Trophoblast cell (in vitro differentiated cells and primary cell): ENCODE measurements around the gene TFB1M.

Source experiments
- DNase-seq, 2 donors: peaks; one replicate each; pipeline ENCODE4 v3.0.0-alpha.2; 2016
- H2AFZ ChIP-seq: 2 replicates; pipeline ENCODE4 v1.6.1; 2013; ENCODE audit warnings: low read length, moderate library complexity, mild to moderate bottlenecking; ENCODE audit not compliant: insufficient read depth, poor library complexity
- H2AK5ac ChIP-seq: 2 replicates; pipeline ENCODE4 v1.6.1; 2013; ENCODE audit warnings: mild to moderate bottlenecking, low read length
- H2BK120ac ChIP-seq: 2 replicates; pipeline ENCODE4 v1.6.1; 2013; ENCODE audit warnings: low read length, mild to moderate bottlenecking, moderate library complexity; ENCODE audit not compliant: insufficient read depth, poor library complexity
- H2BK12ac ChIP-seq: 2 replicates; pipeline ENCODE4 v1.6.1; 2013; ENCODE audit warnings: mild to moderate bottlenecking, low read length, moderate library complexity
- H2BK5ac ChIP-seq: 2 replicates; pipeline ENCODE4 v1.6.1; 2013; ENCODE audit warnings: low read length, low read depth, moderate library complexity, mild to moderate bottlenecking; ENCODE audit not compliant: poor library complexity
- H3K14ac ChIP-seq: 2 replicates; pipeline ENCODE4 v1.6.1; 2013; ENCODE audit warnings: mild to moderate bottlenecking, low read length
- H3K18ac ChIP-seq: 2 replicates; pipeline ENCODE4 v1.6.1; 2013; ENCODE audit warnings: mild to moderate bottlenecking, low read length
- H3K23ac ChIP-seq: 2 replicates; pipeline ENCODE4 v1.6.1; 2013; ENCODE audit warnings: low read length
- H3K27ac ChIP-seq: 2 replicates; pipeline ENCODE4 v1.5.1; 2013; ENCODE audit warnings: low read depth, mild to moderate bottlenecking, inconsistent platforms, low read length, moderate library complexity
- H3K27me3 ChIP-seq: 2 replicates; pipeline ENCODE4 v1.6.1; 2013; ENCODE audit warnings: inconsistent platforms, mild to moderate bottlenecking, low read length, moderate library complexity; ENCODE audit not compliant: insufficient read depth
- H3K36me3 ChIP-seq, 2 experiments: 1 replicate in 1 of 2; 2 replicates in 1 of 2; pipeline ENCODE4 v1.6.1; 2013; ENCODE audit warnings: low read length in 2 of 2, mild to moderate bottlenecking in 2 of 2, moderate library complexity in 1 of 2; ENCODE audit not compliant: insufficient read depth in 2 of 2, control insufficient read depth in 1 of 2
- H3K4ac ChIP-seq: 2 replicates; pipeline ENCODE4 v1.6.1; 2013; ENCODE audit warnings: low read depth, mild to moderate bottlenecking, low read length, moderate library complexity
- H3K4me1 ChIP-seq, 2 experiments: 1 replicate in 1 of 2; 2 replicates in 1 of 2; pipeline ENCODE4 v1.6.1; 2013; ENCODE audit warnings: low read length in 2 of 2, mild to moderate bottlenecking in 2 of 2, moderate library complexity in 1 of 2; ENCODE audit not compliant: insufficient read depth in 2 of 2, control insufficient read depth in 1 of 2
- H3K4me2 ChIP-seq: 2 replicates; pipeline ENCODE4 v1.6.1; 2013; ENCODE audit warnings: inconsistent platforms, mild to moderate bottlenecking, low read length, moderate library complexity
- H3K4me3 ChIP-seq: 2 replicates; pipeline ENCODE4 v1.5.1; 2013; ENCODE audit warnings: mild to moderate bottlenecking, low read depth, low read length, inconsistent platforms
- H3K79me1 ChIP-seq: one replicate; pipeline ENCODE4 v1.6.1; 2013; ENCODE audit warnings: low read length
- H3K79me2 ChIP-seq: 2 replicates; pipeline ENCODE4 v1.6.1; 2013; ENCODE audit warnings: low read length, mild to moderate bottlenecking; ENCODE audit not compliant: control insufficient read depth, insufficient read depth, poor library complexity
- H3K9ac ChIP-seq: 2 replicates; pipeline ENCODE4 v1.6.1; 2013; ENCODE audit warnings: mild to moderate bottlenecking, low read length
- H3K9me3 ChIP-seq: 2 replicates; pipeline ENCODE4 v1.6.1; 2013; ENCODE audit warnings: low read depth, mild to moderate bottlenecking, control low read depth, inconsistent platforms, low read length; ENCODE audit not compliant: insufficient read depth
- H4K12ac ChIP-seq: 2 replicates; pipeline ENCODE4 v1.6.1; 2013; ENCODE audit warnings: low read depth, mild to moderate bottlenecking, low read length, moderate library complexity
- H4K8ac ChIP-seq: 2 replicates; pipeline ENCODE4 v1.6.1; 2013; ENCODE audit warnings: low read depth, mild to moderate bottlenecking, low read length, moderate library complexity
- H4K91ac ChIP-seq: one replicate; pipeline ENCODE4 v1.6.1; 2013; ENCODE audit warnings: low read depth, mild to moderate bottlenecking, low read length, moderate library complexity
- WGBS: extraction: QIAGEN DNeasy Blood & Tissue Kit; methylation state at CpG from one replicate; pipeline ENCODE4 v1.1.7; 2013; ENCODE audit warnings: missing lambda C conversion rate; ENCODE audit not compliant: insufficient read length, insufficient coverage; ENCODE audit errors: extremely low coverage; 5-methylcytosine and 5-hydroxymethylcytosine counted together

Gene TFB1M

GRCh38 chr6:155311086-155311485 lies 3.2 kb downstream of the TFB1M start:
- WGBS: no CpG with 5 or more reads among the region's 6 CpGs

DNA sequence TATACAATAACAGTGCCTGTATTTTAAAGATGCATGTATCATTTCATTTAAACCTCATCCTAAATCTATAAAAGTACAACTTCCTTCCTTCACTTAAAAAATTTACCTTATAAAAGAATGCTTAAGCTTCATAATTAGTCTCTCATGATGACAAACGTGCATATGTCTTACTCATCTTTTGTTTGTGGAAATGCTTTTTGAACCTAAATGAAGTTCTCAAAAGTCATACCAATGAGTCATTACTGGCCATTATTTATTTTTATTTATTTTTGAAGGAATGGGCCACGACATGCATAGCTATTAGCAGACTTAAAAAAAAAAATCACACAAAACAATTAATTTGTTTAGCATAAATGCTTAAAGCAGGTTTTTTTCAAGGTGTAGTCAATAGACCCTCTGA lies 3.7 kb downstream of the TFB1M start:
- no peak overlapping the region for H3K9ac ChIP-seq
- H4K91ac ChIP-seq: no peak overlapping the region
- no peak for DNase-seq
- no peaks in the 10 kb centered on the region for H3K27me3 ChIP-seq
- no peak overlapping the region for H4K12ac ChIP-seq
- WGBS: no CpG with 5 or more reads among the region's 2 CpGs
- H2AFZ ChIP-seq: no peak overlapping the region
- H3K79me2 ChIP-seq: peaks cover 4% of the 10 kb centered on the region
- no peak overlapping the region for H3K14ac ChIP-seq
- peaks cover 3% of the 10 kb centered on the region for H3K79me1 ChIP-seq
- H2AK5ac ChIP-seq: no peak overlapping the region
- no peak overlapping the region for H3K4ac ChIP-seq
- no peak overlapping the region for H2BK12ac ChIP-seq
- H3K4me2 ChIP-seq: no peak overlapping the region
- no peaks in the 10 kb centered on the region for H3K4me1 ChIP-seq
- H3K9me3 ChIP-seq: no peaks in the 10 kb centered on the region
- H3K27ac ChIP-seq: no peak overlapping the region
- no peak overlapping the region for H2BK120ac ChIP-seq
- no peak overlapping the region for H3K23ac ChIP-seq
- H3K4me3 ChIP-seq: no peak overlapping the region
- H3K36me3 ChIP-seq: peaks cover 0 to 4% of the 10 kb centered on the region in 2 experiments
- H4K8ac ChIP-seq: no peak overlapping the region
- no peak overlapping the region for H2BK5ac ChIP-seq
- no peak overlapping the region for H3K18ac ChIP-seq

More at GRCh38 chr6:155311086-155311485, 3.2 kb downstream of the TFB1M start:
- Histone ChIP-seq H3K9me3 (no peaks in the 10 kb centered on the region), H3K27ac (no peak overlapping the region), H4K12ac (no peak overlapping the region), H2BK12ac (no peak overlapping the region), H3K18ac (no peak overlapping the region), H3K27me3 (no peaks in the 10 kb centered on the region), H3K4me3 (no peak overlapping the region), H4K8ac (no peak overlapping the region), H2BK120ac (no peak overlapping the region), H4K91ac (no peak overlapping the region), H3K14ac (no peak overlapping the region), H3K79me2 (peaks cover 4% of the 10 kb centered on the region), H2AK5ac (no peak overlapping the region), H3K4ac (no peak overlapping the region), H2BK5ac (no peak overlapping the region), H3K4me2 (no peak overlapping the region), H3K23ac (no peak overlapping the region), H3K9ac (no peak overlapping the region), H3K36me3 (peaks cover 0 to 4% of the 10 kb centered on the region in 2 experiments), H3K4me1 (no peaks in the 10 kb centered on the region), H3K79me1 (peaks cover 3% of the 10 kb centered on the region), H2AFZ (no peak overlapping the region)
- no peak for DNase-seq

- Histone ChIP-seq H3K4ac (no peak overlapping the region), H3K27ac (no peak overlapping the region), H2AK5ac (no peak overlapping the region), H3K4me3 (no peak overlapping the region), H3K79me2 (peaks cover 4% of the 10 kb centered on the region), H2BK120ac (no peak overlapping the region), H3K27me3 (no peaks in the 10 kb centered on the region), H2BK5ac (no peak overlapping the region), H3K79me1 (peaks cover 3% of the 10 kb centered on the region), H4K91ac (no peak overlapping the region), H2BK12ac (no peak overlapping the region), H3K36me3 (peaks cover 0 to 4% of the 10 kb centered on the region in 2 experiments), H4K12ac (no peak overlapping the region), H3K4me1 (no peaks in the 10 kb centered on the region), H3K23ac (no peak overlapping the region), H3K9ac (no peak overlapping the region), H3K18ac (no peak overlapping the region), H2AFZ (no peak overlapping the region), H3K9me3 (no peaks in the 10 kb centered on the region), H3K14ac (no peak overlapping the region), H3K4me2 (no peak overlapping the region), H4K8ac (no peak overlapping the region)
- DNase-seq: peak; percentile 12 to 66
- WGBS: no CpG with 5 or more reads among the region's 4 CpGs
These were observed 5.1 kb downstream of the TFB1M start for GRCh38 chr6:155309150-155309549.

- no peak overlapping the region for H3K4ac ChIP-seq
- no peaks in the 10 kb centered on the region for H3K9me3 ChIP-seq
- no peak overlapping the region for H2AK5ac ChIP-seq
- no peak overlapping the region for H2BK120ac ChIP-seq
- H3K14ac ChIP-seq: no peak overlapping the region
- H3K4me2 ChIP-seq: no peak overlapping the region
- no peak overlapping the region for H3K9ac ChIP-seq
- no peaks in the 10 kb centered on the region for H3K79me2 ChIP-seq
- no peak overlapping the region for H2BK5ac ChIP-seq
- no peaks in the 10 kb centered on the region for H3K27me3 ChIP-seq
- no peak overlapping the region for H3K27ac ChIP-seq
- no peaks in the 10 kb centered on the region for H3K4me1 ChIP-seq
- no peak overlapping the region for H3K4me3 ChIP-seq
- no CpG with 5 or more reads among the region's 2 CpGs for WGBS
- H2BK12ac ChIP-seq: no peak overlapping the region
- no peak for DNase-seq
- peaks cover 1 to 4% of the 10 kb centered on the region in 2 experiments for H3K36me3 ChIP-seq
- no peaks in the 10 kb centered on the region for H3K79me1 ChIP-seq
- no peak overlapping the region for H4K91ac ChIP-seq
- no peak overlapping the region for H2AFZ ChIP-seq
- H3K18ac ChIP-seq: no peak overlapping the region
- H4K12ac ChIP-seq: no peak overlapping the region
- no peak overlapping the region for H4K8ac ChIP-seq
- no peak overlapping the region for H3K23ac ChIP-seq
These were observed 7.3 kb downstream of the TFB1M start for GRCh38 chr6:155306958-155307357.
